Subcutaneous adipose tissue (tissue), 4 donors: Measurements from ENCODE around the gene GLG1. TPM values are rescaled to one million over a fixed set of nuclear protein-coding genes. Genes with fewer than 3 reads are reported as not detected.

Source experiments
- CTCF ChIP-seq: fragments of 450-650 bp; IDR thresholded peaks from one replicate; pipeline ENCODE4 v1.5.1; 2016; ENCODE audit warnings: low read depth, mild to moderate bottlenecking, control low read depth, antibody characterized with exemption, moderate library complexity
- total RNA-seq, 4 donors: library from RNA; depleted of rRNA; stranded (reverse); fragments of >200 nt; gene quantifications; one replicate each; pipeline ENCODE4 v1.1.0, GENCODE V29; 2016

Gene GLG1
- total RNA-seq, 4 donors from 2014 or later: 138 to 168 (median 150) TPM

- no peak for TF ChIP-seq CTCF
These were observed 107.8 kb downstream of the GLG1 start for GRCh38 chr16:74499114-74499513.

GRCh38 chr16:74497761-74498160, 109.2 kb downstream of the GLG1 start:
- TF ChIP-seq CTCF: no peak

GRCh38 chr16:74496054-74496453, 110.9 kb downstream of the GLG1 start:
- no peak for TF ChIP-seq CTCF

GRCh38 chr16:74492976-74493375, 113.9 kb downstream of the GLG1 start:
- no peak for TF ChIP-seq CTCF

GRCh38 chr16:74487634-74488495, 119.0 kb downstream of the GLG1 start:
- no peak for TF ChIP-seq CTCF

GRCh38 chr16:74485916-74486315, 121.0 kb downstream of the GLG1 start:
- TF ChIP-seq CTCF: no peak

GRCh38 chr16:74480150-74481029, 126.5 kb downstream of the GLG1 start:
- no peak for TF ChIP-seq CTCF
